Hippocampal formation (tissue), 2 donors: ENCODE data around the gene ZNF678.
"Not testable (repeated sequence)": the region's sequence is repeated elsewhere in the genome, so short reads cannot be mapped to it uniquely, and the experiment has no call there.

Source experiments
- DNase-seq, 2 donors: peaks; one replicate each; lab custom pipeline; 2025; lab: John Stamatoyannopoulos, UW

Gene ZNF678

GRCh38 chr1:227604446-227604845 lies 41.1 kb downstream of the ZNF678 start:
- DNase-seq, result no peak

GRCh38 chr1:227606271-227606670 lies 42.9 kb downstream of the ZNF678 start:
- DNase-seq, result not testable (repeated sequence)

- no peak for DNase-seq
Measured at GRCh38 chr1:227607336-227607898, 44.1 kb downstream of the ZNF678 start.

- DNase-seq, result no peak
Measured at GRCh38 chr1:227612658-227613057, 49.3 kb downstream of the ZNF678 start.

- DNase-seq, result no peak
Measured at GRCh38 chr1:227613526-227613925, 50.2 kb downstream of the ZNF678 start.

GRCh38 chr1:227621211-227621610 lies 57.9 kb downstream of the ZNF678 start:
- DNase-seq, result no peak

- no peak for DNase-seq
Measured at GRCh38 chr1:227622739-227623475, 59.6 kb downstream of the ZNF678 start.

GRCh38 chr1:227632325-227632724 lies 69.0 kb downstream of the ZNF678 start:
- DNase-seq, result no peak

GRCh38 chr1:227635596-227635995 lies 72.2 kb downstream of the ZNF678 start:
- DNase-seq, result no peak

- no peak for DNase-seq
Measured at GRCh38 chr1:227654431-227654830, 91.1 kb downstream of the ZNF678 start.

- DNase-seq, result no peak
Measured at GRCh38 chr1:227654858-227655752, 91.7 kb downstream of the ZNF678 start.

GRCh38 chr1:227661495-227661894 lies 98.1 kb downstream of the ZNF678 start:
- no peak for DNase-seq

- no peak for DNase-seq
Measured at GRCh38 chr1:227662933-227663332, 99.6 kb downstream of the ZNF678 start.

- DNase-seq, result no peak
Measured at GRCh38 chr1:227666286-227666685, 102.9 kb downstream of the ZNF678 start.

GRCh38 chr1:227673441-227673840 lies 110.1 kb downstream of the ZNF678 start:
- no peak for DNase-seq

- no peak for DNase-seq
Measured at GRCh38 chr1:227685807-227686206, 122.5 kb downstream of the ZNF678 start.

GRCh38 chr1:227697321-227697864 lies 134.0 kb downstream of the ZNF678 start:
- DNase-seq, result no peak

- DNase-seq, result not testable (repeated sequence)
Measured at GRCh38 chr1:227701631-227702030, 138.3 kb downstream of the ZNF678 start.

GRCh38 chr1:227707846-227708245 lies 144.5 kb downstream of the ZNF678 start:
- DNase-seq, result no peak

- no peak for DNase-seq
Measured at GRCh38 chr1:227709451-227709850, 146.1 kb downstream of the ZNF678 start.

- not testable (repeated sequence) for DNase-seq
Measured at GRCh38 chr1:227710474-227710873, 147.1 kb downstream of the ZNF678 start.

GRCh38 chr1:227712648-227713047 lies 149.3 kb downstream of the ZNF678 start:
- DNase-seq, result no peak
